PFSK-1 (cell line): ENCODE results near the gene TMEM72.

Source experiments
- FOXP2 ChIP-seq: optimal IDR thresholded peaks from 2 replicates; pipeline ENCODE3; 2011; ENCODE audit warnings: borderline replicate concordance, control low read depth, inconsistent platforms; ENCODE audit not compliant: insufficient read depth; ENCODE audit errors: extremely low read length, extremely low read depth
- POLR2AphosphoS5 ChIP-seq: IDR thresholded peaks from 2 replicates; pipeline ENCODE4 v1.6.1; 2012; ENCODE audit warnings: low read depth, mild to moderate bottlenecking, control low read depth, low read length, moderate library complexity
- SIN3A ChIP-seq: IDR thresholded peaks from 2 replicates; pipeline ENCODE4 v1.6.1; 2012; ENCODE audit warnings: mild to moderate bottlenecking, low read length, moderate library complexity, borderline replicate concordance; ENCODE audit not compliant: insufficient read depth
- TAF1 ChIP-seq: IDR thresholded peaks from 2 replicates; pipeline ENCODE4 v1.6.1; 2012; ENCODE audit warnings: low read length, control low read depth, borderline replicate concordance; ENCODE audit not compliant: insufficient read depth
- TF ChIP-seq, protein P1 (sequence below), 2 experiments: IDR thresholded peaks; 2 replicates each; pipeline versions ENCODE4 v1.6.1 to v1.8.0; 2011 to 2012; ENCODE audit warnings: low read depth in 2 of 2, low read length in 2 of 2, control low read depth in 1 of 2, inconsistent platforms in 1 of 2, mild to moderate bottlenecking in 1 of 2, moderate library complexity in 1 of 2; ENCODE audit not compliant: insufficient read depth in 1 of 2

Gene TMEM72

DNA sequence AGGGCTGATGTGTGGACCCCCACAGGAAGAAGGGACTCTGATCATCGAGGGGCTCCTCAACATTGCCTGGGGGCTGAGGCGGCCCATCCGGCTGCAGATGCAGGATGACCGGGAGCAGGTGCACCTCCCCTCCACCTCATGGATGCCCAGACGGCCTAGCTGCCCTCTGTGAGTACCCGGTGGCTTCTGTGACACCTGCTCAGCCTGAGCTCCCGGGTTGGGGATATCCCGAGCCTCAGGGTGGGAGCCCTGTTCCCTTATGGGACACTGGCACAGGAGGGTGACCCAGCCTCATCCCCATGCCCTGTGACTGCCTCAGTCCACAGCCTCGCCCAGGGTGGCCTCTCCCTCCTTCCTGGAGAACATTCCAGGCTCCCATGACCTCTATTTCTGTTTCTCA is 71.4 kb downstream of the TMEM72 start:
- TF ChIP-seq SIN3A = no peak
- TF ChIP-seq TAF1 = no peak
- no peak for TF ChIP-seq POLR2AphosphoS5
- TF ChIP-seq, protein P1, sequence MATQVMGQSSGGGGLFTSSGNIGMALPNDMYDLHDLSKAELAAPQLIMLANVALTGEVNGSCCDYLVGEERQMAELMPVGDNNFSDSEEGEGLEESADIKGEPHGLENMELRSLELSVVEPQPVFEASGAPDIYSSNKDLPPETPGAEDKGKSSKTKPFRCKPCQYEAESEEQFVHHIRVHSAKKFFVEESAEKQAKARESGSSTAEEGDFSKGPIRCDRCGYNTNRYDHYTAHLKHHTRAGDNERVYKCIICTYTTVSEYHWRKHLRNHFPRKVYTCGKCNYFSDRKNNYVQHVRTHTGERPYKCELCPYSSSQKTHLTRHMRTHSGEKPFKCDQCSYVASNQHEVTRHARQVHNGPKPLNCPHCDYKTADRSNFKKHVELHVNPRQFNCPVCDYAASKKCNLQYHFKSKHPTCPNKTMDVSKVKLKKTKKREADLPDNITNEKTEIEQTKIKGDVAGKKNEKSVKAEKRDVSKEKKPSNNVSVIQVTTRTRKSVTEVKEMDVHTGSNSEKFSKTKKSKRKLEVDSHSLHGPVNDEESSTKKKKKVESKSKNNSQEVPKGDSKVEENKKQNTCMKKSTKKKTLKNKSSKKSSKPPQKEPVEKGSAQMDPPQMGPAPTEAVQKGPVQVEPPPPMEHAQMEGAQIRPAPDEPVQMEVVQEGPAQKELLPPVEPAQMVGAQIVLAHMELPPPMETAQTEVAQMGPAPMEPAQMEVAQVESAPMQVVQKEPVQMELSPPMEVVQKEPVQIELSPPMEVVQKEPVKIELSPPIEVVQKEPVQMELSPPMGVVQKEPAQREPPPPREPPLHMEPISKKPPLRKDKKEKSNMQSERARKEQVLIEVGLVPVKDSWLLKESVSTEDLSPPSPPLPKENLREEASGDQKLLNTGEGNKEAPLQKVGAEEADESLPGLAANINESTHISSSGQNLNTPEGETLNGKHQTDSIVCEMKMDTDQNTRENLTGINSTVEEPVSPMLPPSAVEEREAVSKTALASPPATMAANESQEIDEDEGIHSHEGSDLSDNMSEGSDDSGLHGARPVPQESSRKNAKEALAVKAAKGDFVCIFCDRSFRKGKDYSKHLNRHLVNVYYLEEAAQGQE (IDR thresholded peaks at IDR 0.05; ENCODE audit: insufficient read depth in 1 of 2, low read depth in 2 of 2, low read length in 2 of 2) = no peak
- no peak for TF ChIP-seq FOXP2

DNA sequence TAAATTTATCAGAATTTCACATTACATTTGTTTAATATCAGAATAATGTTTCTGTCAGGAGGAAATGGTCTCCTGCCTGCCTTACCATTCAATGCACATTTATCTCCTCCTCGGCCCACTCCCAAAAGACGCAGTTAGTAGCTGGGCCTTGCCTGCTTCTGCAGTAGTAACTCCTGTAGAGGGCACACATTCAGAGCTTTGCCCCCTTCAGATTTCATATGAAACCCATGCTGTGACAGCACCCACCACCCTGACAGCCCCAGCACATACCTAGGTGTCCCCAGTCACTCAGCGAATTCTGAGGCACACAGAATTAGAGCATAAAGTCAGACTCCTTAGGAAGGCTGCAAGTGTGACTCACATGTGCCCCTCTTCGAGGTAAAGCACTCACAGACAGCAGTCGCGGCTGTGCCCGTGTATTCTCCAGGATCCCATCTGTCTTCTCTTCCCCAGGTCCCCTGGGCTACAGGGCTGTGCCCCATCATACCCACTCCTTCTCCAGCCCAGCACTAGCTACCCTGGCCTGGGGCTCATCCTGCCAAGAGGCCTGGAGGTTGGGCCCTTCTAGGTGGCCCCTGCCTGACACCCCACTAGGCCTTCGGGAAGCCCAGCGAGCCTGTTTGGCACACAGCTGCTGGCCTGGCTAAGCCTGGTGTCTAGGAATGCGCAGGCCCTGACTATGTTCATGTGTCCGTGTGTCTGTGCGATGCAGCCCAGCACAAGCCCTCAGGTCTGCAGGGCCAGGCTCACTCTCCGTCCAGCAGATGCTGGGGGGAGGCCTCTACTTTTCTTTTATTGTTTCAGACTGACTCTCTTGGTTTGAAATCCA is 72.1 kb downstream of the TMEM72 start:
- TF ChIP-seq SIN3A (no peak), FOXP2 (no peak), TAF1 (no peak), POLR2AphosphoS5 (no peak)
- TF ChIP-seq, protein P1 (IDR thresholded peaks at IDR 0.05; ENCODE audit: insufficient read depth in 1 of 2, low read depth in 2 of 2, low read length in 2 of 2) = no peak

DNA sequence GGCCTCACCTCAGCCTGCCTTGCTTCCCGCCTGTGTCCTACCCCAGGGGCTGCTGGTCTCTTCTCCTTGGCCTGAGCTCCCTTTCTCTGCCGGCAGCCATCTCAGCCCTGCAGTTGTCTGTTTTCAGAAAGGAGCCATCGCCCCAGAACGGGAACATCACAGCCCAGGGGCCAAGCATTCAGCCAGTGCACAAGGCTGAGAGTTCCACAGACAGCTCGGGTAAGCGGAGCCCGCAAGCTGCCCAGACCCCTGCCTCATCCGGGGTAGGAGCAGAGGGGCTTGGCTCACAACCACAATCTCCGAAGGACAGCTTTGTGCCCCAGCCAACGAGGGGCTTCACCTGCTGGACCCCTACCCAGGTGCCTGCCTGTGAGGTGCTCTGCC is 72.8 kb downstream of the TMEM72 start:
- TF ChIP-seq, protein P1 (IDR thresholded peaks at IDR 0.05; ENCODE audit: insufficient read depth in 1 of 2, low read depth in 2 of 2, low read length in 2 of 2) = no peak
- TF ChIP-seq SIN3A (no peak), TAF1 (no peak), POLR2AphosphoS5 (no peak), FOXP2 (no peak)

DNA sequence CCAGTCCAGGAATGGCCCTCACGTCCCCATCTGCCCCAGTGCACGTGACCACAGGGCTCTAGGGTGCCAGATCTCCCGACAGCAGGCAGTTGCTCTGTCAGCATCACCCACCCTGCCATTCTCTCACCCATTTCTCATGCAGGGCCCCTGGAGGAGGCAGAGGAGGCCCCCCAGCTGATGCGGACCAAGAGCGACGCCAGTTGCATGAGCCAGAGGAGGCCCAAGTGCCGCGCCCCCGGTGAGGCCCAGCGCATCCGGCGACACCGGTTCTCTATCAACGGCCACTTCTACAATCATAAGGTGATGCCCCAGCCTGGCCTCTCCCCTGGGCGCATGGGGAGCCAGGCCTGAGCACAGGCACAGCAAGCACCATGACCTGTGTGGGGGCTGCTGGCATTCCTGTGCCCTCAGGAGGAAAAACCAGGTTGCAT is 73.5 kb downstream of the TMEM72 start:
- no peak for TF ChIP-seq POLR2AphosphoS5
- TF ChIP-seq FOXP2 = no peak
- no peak for TF ChIP-seq SIN3A
- TF ChIP-seq, protein P1 (IDR thresholded peaks at IDR 0.05; ENCODE audit: insufficient read depth in 1 of 2, low read depth in 2 of 2, low read length in 2 of 2) = no peak
- no peak for TF ChIP-seq TAF1
